OCI-LY1 (cell line): ENCODE results near the gene CHCHD1.
A peak's percentile ranks its signal among the peaks of the same experiment; 100 is the strongest.

Experiments used
- EZH2 ChIP-seq: fragments of 200-600 bp; sonication (generic), shearing (Covaris generic); IDR thresholded peaks from 2 replicates; pipeline ENCODE4 v1.8.0; 2017; ENCODE audit warnings: borderline replicate concordance, mixed run types, mild to moderate bottlenecking, antibody characterized with exemption, low read length, moderate library complexity, mixed read lengths
- TF ChIP-seq, protein P1 (sequence below): fragments of 200-600 bp; sonication (generic), shearing (Covaris generic); IDR thresholded peaks from 2 replicates; pipeline ENCODE4 v1.5.1; 2017; ENCODE audit warnings: mild to moderate bottlenecking, antibody characterized with exemption, low read length, moderate library complexity, mixed read lengths

DNA sequence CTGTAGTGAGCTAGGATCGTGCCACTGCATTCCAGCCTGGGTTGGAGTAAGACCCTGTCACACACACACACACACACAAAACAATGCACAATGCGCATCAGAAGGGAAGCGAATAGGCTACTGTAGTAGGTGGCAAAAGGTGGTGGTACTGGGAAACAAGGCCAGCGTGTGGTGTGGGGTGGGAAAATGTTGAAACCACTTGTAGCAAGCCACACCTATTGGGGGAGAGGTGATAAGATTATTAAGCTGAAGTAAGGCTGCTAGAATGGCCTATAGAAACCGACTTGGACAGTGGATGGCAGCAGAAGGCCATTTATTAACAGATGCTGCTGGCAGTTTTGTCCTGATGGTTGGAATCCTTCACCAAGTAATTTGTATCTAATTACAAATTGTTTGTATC lies 7.2 kb upstream of the CHCHD1 start:
- TF ChIP-seq EZH2: no peak
- TF ChIP-seq, protein P1, sequence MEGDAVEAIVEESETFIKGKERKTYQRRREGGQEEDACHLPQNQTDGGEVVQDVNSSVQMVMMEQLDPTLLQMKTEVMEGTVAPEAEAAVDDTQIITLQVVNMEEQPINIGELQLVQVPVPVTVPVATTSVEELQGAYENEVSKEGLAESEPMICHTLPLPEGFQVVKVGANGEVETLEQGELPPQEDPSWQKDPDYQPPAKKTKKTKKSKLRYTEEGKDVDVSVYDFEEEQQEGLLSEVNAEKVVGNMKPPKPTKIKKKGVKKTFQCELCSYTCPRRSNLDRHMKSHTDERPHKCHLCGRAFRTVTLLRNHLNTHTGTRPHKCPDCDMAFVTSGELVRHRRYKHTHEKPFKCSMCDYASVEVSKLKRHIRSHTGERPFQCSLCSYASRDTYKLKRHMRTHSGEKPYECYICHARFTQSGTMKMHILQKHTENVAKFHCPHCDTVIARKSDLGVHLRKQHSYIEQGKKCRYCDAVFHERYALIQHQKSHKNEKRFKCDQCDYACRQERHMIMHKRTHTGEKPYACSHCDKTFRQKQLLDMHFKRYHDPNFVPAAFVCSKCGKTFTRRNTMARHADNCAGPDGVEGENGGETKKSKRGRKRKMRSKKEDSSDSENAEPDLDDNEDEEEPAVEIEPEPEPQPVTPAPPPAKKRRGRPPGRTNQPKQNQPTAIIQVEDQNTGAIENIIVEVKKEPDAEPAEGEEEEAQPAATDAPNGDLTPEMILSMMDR: peak; percentile 35; the same call in 1 of the 2 replicates
